GM12801 (cell line): ENCODE results near the gene CRISPLD2.

Source experiments
- TF ChIP-seq, protein P1 (sequence below): IDR thresholded peaks from one replicate; pipeline ENCODE4 v1.5.1; 2011; ENCODE audit warnings: control low read depth; ENCODE audit not compliant: insufficient read length; ENCODE audit errors: extremely low read depth

The CRISPLD2 gene

DNA sequence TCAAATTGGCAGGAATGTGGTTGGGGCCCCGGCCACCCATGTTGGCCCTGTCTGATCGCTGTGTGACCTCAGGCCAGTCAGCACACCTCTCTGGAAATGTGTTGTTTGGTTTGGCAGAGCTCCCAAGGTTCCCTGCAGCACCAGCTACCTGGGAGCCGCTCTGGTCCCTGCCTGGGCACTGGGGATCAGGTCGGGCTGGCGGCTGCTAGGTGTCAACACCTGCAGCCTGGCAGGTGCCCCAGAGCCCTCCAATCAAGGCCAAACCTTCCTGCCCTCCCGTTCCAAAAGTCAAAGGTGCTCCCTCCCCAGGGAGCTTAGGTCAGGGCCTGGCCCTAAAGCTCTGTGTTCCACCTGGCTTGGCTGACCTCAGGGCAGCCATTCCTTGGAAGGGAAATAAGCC, 135.6 kb downstream of the CRISPLD2 start:
- TF ChIP-seq, protein P1, sequence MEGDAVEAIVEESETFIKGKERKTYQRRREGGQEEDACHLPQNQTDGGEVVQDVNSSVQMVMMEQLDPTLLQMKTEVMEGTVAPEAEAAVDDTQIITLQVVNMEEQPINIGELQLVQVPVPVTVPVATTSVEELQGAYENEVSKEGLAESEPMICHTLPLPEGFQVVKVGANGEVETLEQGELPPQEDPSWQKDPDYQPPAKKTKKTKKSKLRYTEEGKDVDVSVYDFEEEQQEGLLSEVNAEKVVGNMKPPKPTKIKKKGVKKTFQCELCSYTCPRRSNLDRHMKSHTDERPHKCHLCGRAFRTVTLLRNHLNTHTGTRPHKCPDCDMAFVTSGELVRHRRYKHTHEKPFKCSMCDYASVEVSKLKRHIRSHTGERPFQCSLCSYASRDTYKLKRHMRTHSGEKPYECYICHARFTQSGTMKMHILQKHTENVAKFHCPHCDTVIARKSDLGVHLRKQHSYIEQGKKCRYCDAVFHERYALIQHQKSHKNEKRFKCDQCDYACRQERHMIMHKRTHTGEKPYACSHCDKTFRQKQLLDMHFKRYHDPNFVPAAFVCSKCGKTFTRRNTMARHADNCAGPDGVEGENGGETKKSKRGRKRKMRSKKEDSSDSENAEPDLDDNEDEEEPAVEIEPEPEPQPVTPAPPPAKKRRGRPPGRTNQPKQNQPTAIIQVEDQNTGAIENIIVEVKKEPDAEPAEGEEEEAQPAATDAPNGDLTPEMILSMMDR, result no peak

DNA sequence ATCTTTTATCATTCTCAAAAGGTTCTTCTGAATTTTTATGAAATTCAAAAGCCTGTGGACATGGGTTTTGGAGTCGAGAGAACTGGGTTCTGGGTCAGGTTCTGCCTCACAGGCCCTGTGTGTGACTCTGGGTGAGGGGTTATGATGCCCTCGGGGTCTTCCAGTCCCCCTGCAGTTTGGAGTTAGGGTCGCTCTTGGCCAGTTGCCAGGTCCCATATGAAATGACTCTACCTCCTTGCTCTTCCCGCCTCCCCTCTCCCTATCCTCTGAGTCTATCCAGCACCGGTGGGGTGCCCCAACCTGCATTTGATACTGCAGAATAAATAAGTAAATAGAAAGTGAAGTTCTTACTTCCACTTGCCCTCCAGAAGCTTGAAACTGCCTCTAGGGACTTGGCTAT, 137.4 kb downstream of the CRISPLD2 start:
- TF ChIP-seq, protein P1, result no peak

DNA sequence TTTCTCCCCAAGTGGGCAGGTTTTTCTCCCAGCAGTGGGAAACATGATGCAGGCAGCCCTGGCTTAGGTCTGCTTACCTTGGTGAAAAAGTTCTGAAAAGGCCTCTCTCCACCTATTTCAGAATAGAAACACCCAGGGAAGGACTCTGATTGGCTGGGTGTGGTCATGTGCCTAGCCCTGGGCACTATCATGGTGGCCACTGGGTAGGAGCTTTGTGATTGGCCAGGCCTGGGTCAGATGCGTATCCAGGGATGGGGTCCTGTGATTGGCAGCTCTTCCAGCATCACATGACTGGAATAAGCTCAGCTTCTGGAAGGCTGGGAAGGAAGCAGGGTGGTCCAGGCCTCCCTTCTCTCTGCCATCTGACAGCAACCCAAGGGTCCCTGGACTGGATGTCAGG, 138.0 kb downstream of the CRISPLD2 start:
- TF ChIP-seq, protein P1, result no peak
